PC-3 (cell line): ENCODE measurements around the gene OLIG2.

Experiments used
- EZH2 ChIP-seq: fragments of 300-600 bp; sonication (generic); IDR thresholded peaks from one replicate; pipeline ENCODE4 v1.6.1; 2017; ENCODE audit warnings: antibody characterized with exemption, mild to moderate bottlenecking, low read length; ENCODE audit not compliant: unreplicated experiment
- TF ChIP-seq, protein P1 (sequence below): fragments of 300-600 bp; sonication (generic); conservative IDR thresholded peaks from 2 replicates; pipeline ENCODE4 v1.5.1; 2017; ENCODE audit warnings: antibody characterized with exemption, low read depth, mild to moderate bottlenecking, low read length

DNA sequence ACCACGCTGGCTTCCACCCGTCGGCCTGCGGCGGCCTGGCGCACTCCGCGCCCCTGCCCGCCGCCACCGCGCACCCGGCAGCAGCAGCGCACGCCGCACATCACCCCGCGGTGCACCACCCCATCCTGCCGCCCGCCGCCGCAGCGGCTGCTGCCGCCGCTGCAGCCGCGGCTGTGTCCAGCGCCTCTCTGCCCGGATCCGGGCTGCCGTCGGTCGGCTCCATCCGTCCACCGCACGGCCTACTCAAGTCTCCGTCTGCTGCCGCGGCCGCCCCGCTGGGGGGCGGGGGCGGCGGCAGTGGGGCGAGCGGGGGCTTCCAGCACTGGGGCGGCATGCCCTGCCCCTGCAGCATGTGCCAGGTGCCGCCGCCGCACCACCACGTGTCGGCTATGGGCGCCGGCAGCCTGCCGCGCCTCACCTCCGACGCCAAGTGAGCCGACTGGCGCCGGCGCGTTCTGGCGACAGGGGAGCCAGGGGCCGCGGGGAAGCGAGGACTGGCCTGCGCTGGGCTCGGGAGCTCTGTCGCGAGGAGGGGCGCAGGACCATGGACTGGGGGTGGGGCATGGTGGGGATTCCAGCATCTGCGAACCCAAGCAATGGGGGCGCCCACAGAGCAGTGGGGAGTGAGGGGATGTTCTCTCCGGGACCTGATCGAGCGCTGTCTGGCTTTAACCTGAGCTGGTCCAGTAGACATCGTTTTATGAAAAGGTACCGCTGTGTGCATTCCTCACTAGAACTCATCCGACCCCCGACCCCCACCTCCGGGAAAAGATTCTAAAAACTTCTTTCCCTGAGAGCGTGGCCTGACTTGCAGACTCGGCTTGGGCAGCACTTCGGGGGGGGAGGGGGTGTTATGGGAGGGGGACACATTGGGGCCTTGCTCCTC, 1.9 kb downstream of the OLIG2 start:
- TF ChIP-seq, protein P1, sequence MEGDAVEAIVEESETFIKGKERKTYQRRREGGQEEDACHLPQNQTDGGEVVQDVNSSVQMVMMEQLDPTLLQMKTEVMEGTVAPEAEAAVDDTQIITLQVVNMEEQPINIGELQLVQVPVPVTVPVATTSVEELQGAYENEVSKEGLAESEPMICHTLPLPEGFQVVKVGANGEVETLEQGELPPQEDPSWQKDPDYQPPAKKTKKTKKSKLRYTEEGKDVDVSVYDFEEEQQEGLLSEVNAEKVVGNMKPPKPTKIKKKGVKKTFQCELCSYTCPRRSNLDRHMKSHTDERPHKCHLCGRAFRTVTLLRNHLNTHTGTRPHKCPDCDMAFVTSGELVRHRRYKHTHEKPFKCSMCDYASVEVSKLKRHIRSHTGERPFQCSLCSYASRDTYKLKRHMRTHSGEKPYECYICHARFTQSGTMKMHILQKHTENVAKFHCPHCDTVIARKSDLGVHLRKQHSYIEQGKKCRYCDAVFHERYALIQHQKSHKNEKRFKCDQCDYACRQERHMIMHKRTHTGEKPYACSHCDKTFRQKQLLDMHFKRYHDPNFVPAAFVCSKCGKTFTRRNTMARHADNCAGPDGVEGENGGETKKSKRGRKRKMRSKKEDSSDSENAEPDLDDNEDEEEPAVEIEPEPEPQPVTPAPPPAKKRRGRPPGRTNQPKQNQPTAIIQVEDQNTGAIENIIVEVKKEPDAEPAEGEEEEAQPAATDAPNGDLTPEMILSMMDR = no peak
- TF ChIP-seq EZH2 = no peak
